ENCODE data around the gene GPR68.
"Not testable (repeated sequence)": the region's sequence is repeated elsewhere in the genome, so short reads cannot be mapped to it uniquely, and the experiment has no call there.

Gene GPR68

GRCh38 chr14:91229005-91229382 lies 15.5 kb downstream of the GPR68 start:
- no peak for TF ChIP-seq SPI1 (IDR thresholded peaks at IDR 0.05; ENCODE audit: low read depth, low read length)
- FAIRE-seq = no peak
- no peak for DNase-seq (ENCODE audit: insufficient read length, low spot score)

- DNase-seq (ENCODE audit: insufficient read length, low spot score) = peak; percentile 58
- no peak for FAIRE-seq
- TF ChIP-seq POLR2A (IDR thresholded peaks at IDR 0.05; ENCODE audit: low read depth, low read length) (peak; percentile 89), SPI1 (IDR thresholded peaks at IDR 0.05; ENCODE audit: low read depth, low read length) (peak; percentile 61), POLR2AphosphoS5 (IDR thresholded peaks at IDR 0.05; ENCODE audit: low read depth, low read length) (peak; percentile 74), TAF1 (IDR thresholded peaks at IDR 0.05; ENCODE audit: low read depth, low read length) (peak; percentile 70), PAX5 (IDR thresholded peaks at IDR 0.05; ENCODE audit: insufficient read depth, low read length, severe bottlenecking) (peak; percentile 70), POU2F2 (IDR thresholded peaks at IDR 0.05; ENCODE audit: low read depth, low read length) (peak; percentile 88; the same call in 1 of the 2 replicates)
Measured at GRCh38 chr14:91228112-91229004, 16.1 kb downstream of the GPR68 start.

- DNase-seq (ENCODE audit: insufficient read length, low spot score) (no peak), FAIRE-seq (peak; percentile 87)
- TF ChIP-seq POU2F2 (IDR thresholded peaks at IDR 0.05; ENCODE audit: low read depth, low read length) (no peak), SPI1 (IDR thresholded peaks at IDR 0.05; ENCODE audit: low read depth, low read length) (no peak), TAF1 (IDR thresholded peaks at IDR 0.05; ENCODE audit: low read depth, low read length) (no peak), PAX5 (IDR thresholded peaks at IDR 0.05; ENCODE audit: insufficient read depth, low read length, severe bottlenecking) (no peak), POLR2A (IDR thresholded peaks at IDR 0.05; ENCODE audit: low read depth, low read length) (no peak), POLR2AphosphoS5 (IDR thresholded peaks at IDR 0.05; ENCODE audit: low read depth, low read length) (no peak)
Measured at GRCh38 chr14:91227183-91227628, 17.3 kb downstream of the GPR68 start.

- not testable (repeated sequence) for FAIRE-seq; DNase-seq (ENCODE audit: insufficient read length, low spot score)
Measured at GRCh38 chr14:91226360-91226759, 18.1 kb downstream of the GPR68 start.

DNA sequence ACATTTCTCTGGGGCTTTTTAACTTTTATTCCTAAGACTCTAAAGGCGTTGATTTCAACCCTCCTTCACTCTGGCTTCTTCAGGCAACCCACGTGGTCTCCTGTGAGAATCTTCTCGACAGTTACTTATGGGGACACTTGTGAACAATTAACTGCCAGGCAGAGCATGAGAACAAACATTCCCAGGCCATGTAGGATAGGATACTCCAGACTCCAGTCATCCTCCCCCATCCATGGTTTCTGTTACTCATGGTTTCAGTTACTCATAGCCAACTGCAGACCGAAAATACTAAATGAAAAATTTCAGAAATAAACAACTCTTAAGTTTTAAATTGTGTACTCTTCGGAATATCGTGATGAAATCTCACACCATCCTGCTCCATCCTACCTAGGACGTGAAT lies 19.5 kb downstream of the GPR68 start:
- FAIRE-seq = no peak

GRCh38 chr14:91223028-91223783 lies 21.3 kb downstream of the GPR68 start:
- FAIRE-seq (peak; percentile 50), DNase-seq (ENCODE audit: insufficient read length, low spot score) (no peak)
- no peak for TF ChIP-seq POLR2AphosphoS5 (IDR thresholded peaks at IDR 0.05; ENCODE audit: low read depth, low read length)

More for the DNA sequence above, 19.5 kb downstream of the GPR68 start:
- TF ChIP-seq POLR2A (IDR thresholded peaks at IDR 0.05; ENCODE audit: low read depth, low read length) (no peak), POLR2AphosphoS5 (IDR thresholded peaks at IDR 0.05; ENCODE audit: low read depth, low read length) (no peak), SPI1 (IDR thresholded peaks at IDR 0.05; ENCODE audit: low read depth, low read length) (no peak), PAX5 (IDR thresholded peaks at IDR 0.05; ENCODE audit: insufficient read depth, low read length, severe bottlenecking) (no peak), POU2F2 (IDR thresholded peaks at IDR 0.05; ENCODE audit: low read depth, low read length) (no peak), TAF1 (IDR thresholded peaks at IDR 0.05; ENCODE audit: low read depth, low read length) (no peak)
- DNase-seq (ENCODE audit: insufficient read length, low spot score) = no peak

- no peak for FAIRE-seq
- TF ChIP-seq SPI1 (IDR thresholded peaks at IDR 0.05; ENCODE audit: low read depth, low read length) = no peak
- no peak for DNase-seq (ENCODE audit: insufficient read length, low spot score)
Measured at GRCh38 chr14:91221270-91221669, 23.2 kb downstream of the GPR68 start.

DNA sequence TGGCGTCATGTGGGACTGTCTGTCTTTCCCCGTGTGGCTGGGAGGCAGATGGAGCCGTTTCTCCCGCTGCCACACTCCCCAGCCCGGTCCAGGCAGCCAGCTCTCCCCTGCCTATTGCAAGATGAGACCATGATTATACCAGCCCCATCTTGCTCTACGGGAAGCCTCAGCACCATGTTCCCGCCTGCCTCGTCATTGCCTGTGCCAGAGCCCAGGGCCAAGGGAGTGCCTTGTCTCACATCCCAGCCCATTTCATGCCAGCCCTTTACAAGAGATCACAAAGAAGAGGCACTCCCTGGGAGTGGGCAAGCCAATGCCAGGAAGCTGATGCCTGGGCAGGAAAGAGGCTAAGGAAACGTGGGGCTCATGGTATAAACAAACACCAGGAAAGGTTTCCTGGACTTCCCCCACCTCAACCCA lies 23.9 kb downstream of the GPR68 start:
- no peak for DNase-seq (ENCODE audit: insufficient read length, low spot score)
- no peak for FAIRE-seq
- no peak for TF ChIP-seq POLR2AphosphoS5 (IDR thresholded peaks at IDR 0.05; ENCODE audit: low read depth, low read length)
- no peak for TF ChIP-seq POU2F2 (IDR thresholded peaks at IDR 0.05; ENCODE audit: low read depth, low read length)
- TF ChIP-seq POLR2A (IDR thresholded peaks at IDR 0.05; ENCODE audit: low read depth, low read length) = no peak
- no peak for TF ChIP-seq PAX5 (IDR thresholded peaks at IDR 0.05; ENCODE audit: insufficient read depth, low read length, severe bottlenecking)
- no peak for TF ChIP-seq TAF1 (IDR thresholded peaks at IDR 0.05; ENCODE audit: low read depth, low read length)
- no peak for TF ChIP-seq SPI1 (IDR thresholded peaks at IDR 0.05; ENCODE audit: low read depth, low read length)

DNA sequence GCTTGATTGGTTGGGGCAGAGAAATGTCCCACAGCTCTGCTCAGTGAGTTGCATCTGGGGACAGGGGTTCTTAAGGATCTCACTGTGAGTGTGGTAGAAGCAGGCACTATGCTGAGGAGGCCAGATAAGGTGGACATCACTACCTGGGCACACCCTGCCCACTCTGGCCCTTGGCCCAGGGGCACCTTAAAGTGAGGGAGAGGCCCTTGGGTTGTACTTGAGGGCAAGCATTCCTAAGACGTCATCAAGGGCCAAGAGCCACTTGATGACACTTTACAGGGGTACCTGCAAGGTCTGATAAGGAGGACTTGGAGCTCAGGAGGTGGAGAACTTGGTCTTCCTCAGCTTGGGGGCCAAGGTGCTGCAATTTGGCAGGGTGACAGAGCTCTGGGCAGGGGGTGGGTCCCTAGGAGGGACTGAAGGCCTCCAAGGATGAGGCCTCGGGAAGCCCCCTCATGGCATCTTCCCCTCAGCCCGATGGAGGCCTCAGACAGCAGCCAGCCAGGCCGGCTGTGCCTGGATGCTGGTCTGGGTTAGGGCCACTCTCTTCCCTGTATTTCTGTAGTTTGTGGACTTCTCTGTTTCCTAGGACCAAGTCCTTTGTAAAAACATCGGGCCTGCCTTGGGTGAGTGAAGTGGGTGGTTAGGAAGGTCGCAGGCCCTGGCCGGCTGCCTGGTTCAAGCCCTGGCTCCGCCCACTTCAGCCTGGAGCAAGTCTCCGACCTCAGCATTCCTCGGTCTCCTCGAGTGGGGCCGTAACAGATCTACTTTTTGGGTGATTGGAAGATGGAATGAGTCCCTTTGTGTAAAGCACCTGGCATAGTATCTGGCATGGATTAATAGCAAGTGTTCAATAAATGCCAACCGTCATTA lies 24.8 kb downstream of the GPR68 start:
- no peak for DNase-seq (ENCODE audit: insufficient read length, low spot score)
- no peak for TF ChIP-seq SPI1 (IDR thresholded peaks at IDR 0.05; ENCODE audit: low read depth, low read length)
- no peak for TF ChIP-seq POLR2AphosphoS5 (IDR thresholded peaks at IDR 0.05; ENCODE audit: low read depth, low read length)
- TF ChIP-seq POLR2A (IDR thresholded peaks at IDR 0.05; ENCODE audit: low read depth, low read length) = no peak
- no peak for TF ChIP-seq POU2F2 (IDR thresholded peaks at IDR 0.05; ENCODE audit: low read depth, low read length)
- TF ChIP-seq TAF1 (IDR thresholded peaks at IDR 0.05; ENCODE audit: low read depth, low read length) = no peak
- no peak for TF ChIP-seq PAX5 (IDR thresholded peaks at IDR 0.05; ENCODE audit: insufficient read depth, low read length, severe bottlenecking)
- no peak for FAIRE-seq
